NCI-H2029 treated with DMSO at 0.1 percent for 48 hours (cell line): ENCODE results near the gene GUCY1B1.

ENCODE experiments used
- DNase-seq: peaks from one replicate; lab custom pipeline; 2025; lab: John Stamatoyannopoulos, UW

The GUCY1B1 gene

DNA sequence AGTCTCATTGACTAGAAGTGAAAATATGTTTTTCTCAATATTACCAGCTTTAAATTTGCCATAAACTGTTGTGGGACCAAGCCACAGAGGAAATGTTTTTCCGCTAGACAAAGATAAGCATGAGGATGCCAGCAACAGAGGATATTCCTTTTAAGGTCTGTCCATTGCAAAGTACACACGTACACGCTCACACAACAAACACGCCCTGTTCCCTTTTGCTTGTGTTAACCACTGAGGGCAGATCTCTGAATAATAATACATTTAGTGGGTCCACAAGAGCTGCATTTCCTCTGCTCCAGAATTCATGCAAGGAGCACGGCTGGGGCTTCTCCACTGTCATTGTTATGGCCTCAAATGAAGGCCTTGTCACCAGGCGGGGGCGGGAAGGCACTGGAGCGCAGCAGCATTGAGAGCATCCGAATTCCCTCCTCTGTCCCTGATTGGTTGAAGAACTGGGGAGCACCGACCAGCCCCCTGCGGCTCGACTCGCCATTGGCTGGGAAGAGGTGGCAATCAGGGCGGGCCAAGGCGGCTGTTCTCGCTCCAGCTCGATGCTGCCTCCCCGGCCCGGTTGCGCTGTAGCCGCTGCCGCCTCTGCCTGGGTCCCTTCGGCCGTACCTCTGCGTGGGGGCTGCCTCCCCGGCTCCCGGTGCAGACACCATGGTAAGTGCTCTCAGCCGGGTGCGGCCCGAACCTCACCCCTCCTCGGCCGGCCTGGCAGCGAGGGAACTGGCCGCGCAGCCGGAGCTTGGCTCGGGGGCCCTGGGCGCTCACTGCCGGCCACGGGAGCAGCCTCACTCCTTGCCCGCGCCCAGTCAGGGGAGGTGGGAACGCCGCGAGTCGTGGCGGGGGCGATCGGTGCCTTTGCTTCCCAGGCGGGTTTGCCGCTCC lies at the start of gene GUCY1B1:
Gene GUCY1B1, plus strand, starts transcription at position 541 of the 891 bp plus-strand sequence. Its CDS starts 120 bp downstream, at position 661.
- peak; percentile 17 for DNase-seq

DNA sequence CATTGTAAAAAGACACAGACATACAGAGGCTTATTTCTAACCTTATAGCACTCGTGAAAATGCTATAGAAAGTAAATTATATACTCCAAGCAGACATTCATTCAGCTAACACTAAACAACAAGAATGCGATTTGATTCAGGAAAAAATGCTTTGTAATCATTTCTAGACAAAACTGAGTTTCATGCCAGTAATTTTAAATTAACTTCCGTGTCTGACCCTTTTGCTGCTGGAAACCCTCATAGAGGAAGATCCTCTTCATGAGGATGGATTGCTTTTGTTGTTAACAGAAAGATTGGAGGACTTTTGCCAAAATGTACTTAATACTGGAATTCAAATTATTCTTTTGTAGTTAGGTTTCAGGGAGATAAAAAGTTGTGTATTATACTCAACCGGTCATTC lies 48.9 kb upstream of the GUCY1B1 start:
- no peak for DNase-seq

DNA sequence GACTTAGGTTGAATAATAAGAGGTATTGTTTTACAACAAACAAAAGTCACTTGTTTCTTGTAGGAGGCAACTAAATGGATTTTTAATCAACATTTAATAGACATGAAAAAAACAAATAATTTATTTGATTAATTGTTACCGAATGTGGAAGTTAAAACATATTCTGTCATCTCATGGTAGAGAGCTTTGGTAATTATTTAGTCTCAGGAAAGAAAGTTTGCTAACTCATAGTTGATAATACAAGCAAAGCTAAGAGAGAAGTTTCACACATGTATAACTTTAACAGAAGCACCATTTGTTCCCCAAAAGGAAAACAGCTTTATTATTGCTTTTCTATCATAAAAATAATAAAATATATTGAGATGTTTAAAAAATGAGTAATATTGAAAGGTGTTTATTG lies 47.3 kb upstream of the GUCY1B1 start:
- DNase-seq = no peak

DNA sequence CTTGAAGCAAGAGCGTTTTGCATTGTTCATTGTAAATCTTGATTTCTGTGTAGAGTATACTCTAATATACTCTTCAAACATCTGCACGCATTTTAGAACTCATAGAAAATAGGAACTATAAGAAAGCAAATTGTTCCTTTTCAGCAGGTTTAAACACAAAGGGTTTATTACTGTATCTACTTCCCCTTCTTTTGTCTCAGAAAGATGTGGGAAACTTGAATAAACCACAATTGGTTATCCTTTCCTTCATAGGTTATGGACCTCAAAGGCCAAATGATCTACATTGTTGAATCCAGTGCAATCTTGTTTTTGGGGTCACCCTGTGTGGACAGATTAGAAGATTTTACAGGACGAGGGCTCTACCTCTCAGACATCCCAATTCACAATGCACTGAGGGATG lies 46.0 kb upstream of the GUCY1B1 start:
- no peak for DNase-seq

DNA sequence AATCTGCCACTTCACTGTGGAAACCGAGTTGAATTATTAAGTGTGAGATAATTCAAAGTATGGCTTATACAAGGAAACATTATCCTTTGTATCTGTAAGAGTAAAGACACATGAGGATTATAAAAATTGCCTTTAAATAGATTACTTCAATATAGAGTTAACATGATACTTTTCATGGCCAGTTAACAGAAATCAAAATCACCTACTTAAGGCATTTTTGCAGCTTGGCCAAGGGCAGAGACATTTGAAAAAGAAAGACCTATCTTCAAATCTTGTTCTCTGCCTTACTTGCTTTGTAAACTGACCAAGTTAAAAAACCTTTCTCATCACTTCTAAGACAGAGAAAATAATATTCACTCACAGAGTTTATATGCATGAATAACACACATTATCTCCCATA lies 44.9 kb upstream of the GUCY1B1 start:
- DNase-seq = no peak

DNA sequence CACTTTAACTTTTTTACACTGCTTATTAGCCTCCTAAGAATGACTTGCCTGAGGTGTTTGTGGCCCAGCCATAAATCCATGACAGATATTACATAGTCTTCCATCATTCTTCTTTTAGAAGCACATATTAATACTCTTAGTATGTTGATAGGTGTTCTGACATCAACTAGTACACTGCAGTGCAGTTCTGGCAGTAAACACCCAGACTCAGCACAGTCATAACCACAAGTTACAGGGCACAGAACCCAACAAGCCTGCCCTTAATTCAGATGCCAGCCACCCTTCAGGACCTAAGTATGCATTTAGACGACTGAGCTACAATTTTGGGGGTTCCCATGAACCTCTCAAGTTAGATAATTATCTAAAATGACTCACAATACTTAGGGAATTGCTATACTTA lies 36.5 kb upstream of the GUCY1B1 start:
- DNase-seq = no peak

DNA sequence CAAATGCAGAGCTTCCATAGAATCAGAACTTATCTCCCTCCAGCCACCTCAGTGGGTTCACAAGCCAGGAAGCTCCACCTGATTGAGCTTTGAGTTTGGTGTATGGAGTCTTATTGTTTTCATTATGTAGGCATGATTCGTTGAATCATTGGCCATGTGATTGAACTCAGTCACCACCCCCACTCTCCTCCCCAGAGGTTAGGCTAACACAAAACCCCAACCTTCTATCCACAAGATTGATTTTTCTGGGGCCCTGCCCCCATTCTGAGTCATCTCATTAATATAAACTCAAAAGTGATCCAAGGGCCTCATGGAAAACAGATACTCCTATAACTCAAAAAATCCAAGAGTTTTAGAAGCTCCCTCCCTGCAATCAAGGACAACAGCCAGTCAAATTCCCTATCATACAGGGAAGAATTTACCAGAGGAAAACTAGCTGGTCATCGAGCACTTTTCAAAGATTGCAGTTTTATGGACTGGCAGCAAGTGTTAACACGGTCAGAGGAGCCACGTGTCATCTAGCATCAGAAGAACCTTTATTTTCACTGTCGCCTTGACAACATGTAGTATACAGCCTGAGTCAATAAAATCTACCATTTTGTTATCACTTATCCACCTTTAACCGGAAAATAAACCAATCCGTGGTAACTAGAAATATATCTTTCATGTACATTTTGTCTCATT lies 35.9 kb upstream of the GUCY1B1 start:
- no peak for DNase-seq

DNA sequence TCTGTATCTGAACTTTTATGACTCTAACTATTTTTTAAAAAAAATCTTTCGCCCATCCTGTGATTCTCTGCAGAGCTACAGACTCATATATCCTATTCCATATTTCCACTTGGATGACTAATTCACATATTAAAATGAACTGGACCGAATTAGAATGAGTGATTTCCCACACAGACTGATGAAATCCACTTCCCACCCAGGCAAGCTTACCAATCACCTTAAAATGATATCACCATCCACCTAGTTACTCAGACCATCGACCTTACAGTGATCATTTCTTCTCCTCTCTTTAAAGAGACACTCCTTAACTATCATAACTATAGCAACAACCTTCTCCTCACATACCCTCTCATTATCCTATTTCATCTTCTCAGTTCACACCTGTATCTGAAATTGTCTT lies 34.1 kb upstream of the GUCY1B1 start:
- no peak for DNase-seq

DNA sequence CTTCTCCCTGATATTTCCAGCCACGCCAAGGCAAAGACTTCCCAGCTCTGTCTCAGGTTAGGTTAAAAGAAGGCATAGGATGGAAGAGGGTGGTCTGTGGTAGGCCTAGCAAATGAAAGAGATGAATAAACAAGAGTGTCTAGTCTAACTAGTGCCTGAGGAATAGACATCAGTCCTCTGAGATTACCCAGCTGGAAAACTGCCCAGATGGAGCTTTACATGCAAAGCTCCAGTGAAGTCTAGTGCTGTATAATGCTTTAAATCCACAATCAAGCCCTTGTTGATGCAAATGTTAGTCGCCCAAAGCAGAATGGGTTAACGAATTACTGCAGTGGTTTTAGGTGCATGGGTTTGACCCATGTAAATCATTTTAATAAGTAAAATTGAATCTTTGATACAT lies 24.8 kb upstream of the GUCY1B1 start:
- DNase-seq = no peak

DNA sequence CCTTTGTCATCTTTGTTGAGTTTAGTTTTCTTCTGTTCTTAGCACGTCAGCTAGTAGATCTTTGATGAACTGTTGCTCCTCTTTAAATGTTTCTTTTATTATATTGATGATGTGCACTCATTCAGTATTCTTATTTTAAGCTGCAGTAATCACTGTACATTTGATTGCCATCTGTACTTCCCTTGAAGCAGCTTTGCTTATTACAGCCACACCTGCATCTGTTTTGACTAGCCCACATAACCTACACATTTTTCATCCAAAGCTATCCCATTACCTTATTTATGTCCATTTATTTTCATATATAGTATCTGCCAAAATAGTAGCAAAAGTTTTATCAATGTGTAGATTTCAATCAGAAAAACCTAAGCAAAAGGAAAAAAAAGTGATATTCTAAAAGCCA lies 23.9 kb upstream of the GUCY1B1 start:
- DNase-seq = no peak

DNA sequence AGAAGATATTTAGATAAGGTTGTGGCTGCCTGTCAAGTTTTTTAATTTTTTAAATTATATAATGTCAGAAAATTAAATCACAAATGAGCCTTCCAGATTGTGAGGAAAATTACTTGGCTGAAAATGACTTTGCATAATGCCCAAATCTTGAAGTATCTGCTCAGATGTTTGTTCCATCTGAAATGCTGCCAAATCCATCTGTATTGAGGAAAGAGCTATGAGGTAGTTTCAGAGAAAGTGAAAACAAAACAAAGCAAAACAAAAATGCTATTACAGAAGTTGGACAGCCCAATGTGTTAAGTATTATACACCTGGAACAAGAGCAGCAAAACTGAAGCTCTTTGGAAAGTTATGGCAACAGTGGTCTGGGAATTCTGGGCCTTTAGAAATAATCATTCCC lies 23.3 kb upstream of the GUCY1B1 start:
- no peak for DNase-seq

DNA sequence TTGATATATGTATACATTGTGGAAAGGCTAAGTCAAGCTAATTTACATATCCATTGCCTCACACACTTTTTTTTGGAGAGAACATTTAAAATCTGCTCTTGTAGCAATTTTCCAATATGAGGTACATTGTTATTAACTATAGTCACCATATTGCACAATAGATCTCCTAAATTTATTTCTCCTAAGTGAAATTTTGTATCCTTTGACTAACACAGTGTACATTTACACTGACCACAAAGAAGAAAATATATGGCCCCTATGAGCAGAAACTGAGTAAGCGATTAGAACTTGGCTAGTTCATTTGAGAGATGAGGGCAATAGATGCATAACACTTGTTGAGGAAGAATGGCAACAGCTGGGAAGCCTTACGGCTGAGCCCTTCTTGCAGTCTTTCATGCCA lies 20.3 kb upstream of the GUCY1B1 start:
- DNase-seq = no peak

DNA sequence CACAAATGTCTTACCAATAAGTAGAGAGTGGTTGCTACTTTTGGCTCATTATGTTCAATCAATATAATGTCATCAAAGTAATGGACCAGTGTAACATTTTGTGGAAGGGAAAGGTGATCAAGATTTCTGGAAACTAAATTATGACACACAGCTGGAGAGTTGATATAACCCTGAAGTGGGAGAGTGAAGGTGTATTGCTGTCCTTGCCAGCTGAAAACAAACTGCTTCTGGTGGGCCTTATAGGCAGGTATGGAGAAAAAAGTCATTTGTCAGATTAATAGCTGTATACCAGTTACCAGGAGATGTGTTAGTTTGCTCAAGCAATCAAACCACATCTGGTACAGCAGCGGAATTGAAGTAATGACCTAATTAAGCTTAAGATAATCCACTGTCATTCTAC lies 17.3 kb upstream of the GUCY1B1 start:
- DNase-seq = no peak

DNA sequence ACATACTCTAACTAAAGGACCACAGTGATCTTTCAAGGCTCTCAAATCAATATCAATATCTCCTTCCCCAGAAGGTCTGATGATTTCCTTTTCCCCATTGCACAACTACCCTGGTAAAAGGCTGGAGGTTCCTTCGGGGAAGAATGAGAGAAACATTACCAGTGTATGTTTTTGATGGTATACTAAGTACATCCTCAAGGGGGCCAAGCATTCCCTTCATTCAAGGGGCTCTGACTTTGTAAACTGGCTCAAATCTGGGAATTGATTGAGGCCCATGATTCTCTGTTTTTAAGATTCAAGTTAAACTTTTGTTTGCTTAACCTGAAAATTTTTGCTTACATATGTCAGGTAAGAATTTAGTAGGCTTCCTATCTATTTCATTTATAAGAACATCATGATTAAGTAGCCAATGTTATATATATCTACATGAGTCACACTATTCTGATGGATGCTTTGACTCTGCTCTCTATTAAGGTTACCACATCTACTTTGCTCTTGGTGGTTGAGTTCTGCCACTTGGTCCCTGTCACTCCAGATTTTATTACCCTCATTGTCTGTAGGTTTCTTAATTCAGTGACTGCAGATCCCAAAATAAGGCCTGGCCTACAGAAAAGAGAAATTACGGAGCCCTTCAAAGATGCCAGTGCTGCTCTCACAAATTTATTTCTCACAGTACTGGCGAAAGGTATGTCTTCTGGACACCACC lies 16.4 kb upstream of the GUCY1B1 start:
- no peak for DNase-seq

DNA sequence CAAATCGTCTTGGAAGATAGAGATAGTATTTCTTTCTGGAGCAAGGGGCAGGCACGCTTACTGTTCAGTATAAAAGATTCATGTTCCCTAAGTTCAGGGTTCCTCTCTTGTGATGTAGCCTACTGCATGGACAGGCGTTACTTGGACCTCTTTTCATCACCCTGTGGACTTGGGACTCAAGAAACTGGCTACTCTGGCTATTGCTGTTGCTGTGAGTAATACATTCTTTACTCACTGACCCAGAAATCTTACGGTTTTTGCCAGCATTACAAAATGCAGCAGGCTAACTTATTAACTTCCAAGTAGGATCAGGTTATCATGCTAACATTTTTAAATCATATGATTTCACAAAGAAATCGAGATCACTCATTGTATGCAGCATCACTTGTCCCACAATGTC lies 12.8 kb upstream of the GUCY1B1 start:
- DNase-seq = no peak

DNA sequence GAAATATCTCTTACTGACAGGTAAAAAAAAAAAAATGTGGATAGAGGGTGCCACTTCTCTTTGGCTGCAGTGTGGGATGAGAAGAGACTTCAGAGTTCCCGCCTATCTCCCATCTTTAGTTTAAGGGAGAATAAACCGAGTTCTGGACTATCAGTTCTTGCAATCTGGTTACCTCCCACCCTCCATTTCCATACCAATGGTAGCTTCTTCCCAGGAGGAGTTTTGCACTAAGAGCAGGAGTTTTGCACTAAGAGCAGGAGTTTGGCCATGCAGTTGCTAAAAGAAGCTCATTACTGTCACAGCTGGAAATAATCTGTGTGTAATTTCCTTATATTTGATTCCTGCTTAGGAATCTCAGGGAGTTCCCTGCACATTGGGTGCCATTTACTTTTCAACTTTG lies 10.8 kb upstream of the GUCY1B1 start:
- DNase-seq = no peak

DNA sequence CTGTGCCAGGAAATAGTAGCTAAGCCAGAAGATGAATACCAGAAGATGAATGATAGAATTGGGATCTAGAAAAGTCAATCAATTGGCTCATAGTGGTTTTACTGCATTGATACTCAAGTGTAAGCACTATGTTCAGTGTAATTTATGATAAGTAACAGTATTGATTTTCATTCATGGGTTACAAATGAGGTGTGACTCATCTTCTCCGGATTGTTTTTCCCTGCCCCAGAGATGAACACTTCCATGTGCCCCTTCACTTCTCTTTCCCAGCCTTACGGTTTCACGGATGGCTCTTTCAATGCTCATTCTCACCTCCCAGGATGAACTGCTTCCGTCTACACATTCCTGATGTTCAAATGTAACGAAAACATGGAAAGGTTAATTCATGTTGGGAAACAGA lies 9.8 kb upstream of the GUCY1B1 start:
- no peak for DNase-seq

DNA sequence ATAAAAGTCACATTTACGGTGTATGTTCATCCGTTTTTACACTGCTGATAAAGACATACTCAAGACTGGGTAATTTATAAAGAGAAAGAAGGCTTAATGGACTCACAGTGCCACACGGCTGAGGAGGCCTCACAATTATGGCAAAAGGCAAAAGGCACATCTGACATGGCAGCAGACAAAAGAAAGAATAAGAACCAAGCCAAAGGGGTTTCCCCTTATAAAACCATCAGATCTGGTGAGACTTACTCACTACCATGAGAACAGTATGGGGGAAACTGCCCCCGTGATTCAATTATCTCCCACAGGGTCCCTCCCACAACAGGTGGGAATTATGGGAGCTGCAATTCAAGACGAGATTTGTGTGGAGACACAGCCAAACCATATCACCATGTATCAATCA lies 7.3 kb upstream of the GUCY1B1 start:
- DNase-seq = no peak

DNA sequence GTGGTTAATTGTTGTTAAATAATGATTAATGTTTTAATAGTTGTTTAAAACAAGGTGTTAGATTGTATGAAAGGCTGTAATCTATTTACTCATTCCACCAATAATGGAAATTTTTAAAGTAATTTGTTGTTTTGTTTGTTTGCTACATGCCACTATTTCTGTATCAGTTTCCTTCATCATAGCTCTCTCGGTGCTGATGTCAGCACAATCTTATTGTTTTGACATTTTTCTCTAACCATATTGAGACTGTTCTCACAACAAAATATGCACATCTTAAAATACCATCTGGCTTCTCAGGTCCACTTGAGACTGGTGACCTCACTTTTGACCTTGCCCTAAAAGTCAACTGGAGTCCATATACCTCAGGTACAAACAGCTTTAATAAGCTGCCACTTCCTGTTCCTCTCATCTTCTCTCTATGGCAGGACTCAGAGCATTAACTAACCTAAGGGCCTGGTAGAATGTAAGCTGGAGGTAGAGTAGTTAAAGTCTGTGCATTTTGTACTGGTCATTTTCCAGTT lies 1.0 kb upstream of the GUCY1B1 start:
- DNase-seq = no peak

DNA sequence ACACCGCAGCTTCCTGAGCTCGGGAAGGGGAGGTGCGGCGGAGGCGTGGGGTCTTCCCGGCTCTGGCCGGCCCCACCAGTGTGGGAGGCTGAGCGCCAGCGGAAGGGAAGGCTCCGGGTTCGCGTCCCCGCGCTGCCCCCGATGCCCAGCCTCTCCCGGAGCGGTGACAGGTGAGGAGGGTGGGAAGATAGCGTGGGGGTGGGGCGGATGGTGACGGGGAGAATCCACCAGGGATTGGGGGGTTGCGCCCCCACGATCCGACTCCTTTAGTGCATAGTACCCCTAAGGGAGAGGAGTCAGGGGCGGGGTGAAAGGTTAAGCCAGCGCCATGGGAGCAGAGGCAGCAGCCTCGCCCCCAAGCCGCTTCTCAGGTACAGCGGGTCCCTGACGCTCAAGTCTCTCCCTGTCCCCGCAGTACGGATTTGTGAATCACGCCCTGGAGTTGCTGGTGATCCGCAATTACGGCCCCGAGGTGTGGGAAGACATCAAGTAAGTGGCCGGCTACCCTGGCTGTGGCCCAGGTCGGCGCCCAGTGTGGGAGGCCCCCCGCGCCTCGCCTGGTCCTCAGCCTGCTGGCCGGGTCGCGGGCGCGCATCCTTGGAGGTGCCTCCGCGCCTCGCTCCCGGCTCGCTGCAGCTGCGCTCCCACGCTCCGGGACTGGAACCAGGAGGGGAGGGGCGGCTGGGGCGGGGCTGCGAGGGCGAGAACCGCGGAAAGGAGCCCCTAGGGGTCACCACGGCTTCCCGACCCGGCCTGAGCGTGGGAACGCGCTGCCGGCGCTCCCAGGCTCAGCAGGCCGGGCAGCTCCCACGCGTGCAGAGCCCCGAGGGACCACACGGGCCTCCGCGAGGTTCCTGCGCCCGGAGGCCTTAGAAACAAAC lies 791 bp downstream of the GUCY1B1 start:
- DNase-seq = no peak

DNA sequence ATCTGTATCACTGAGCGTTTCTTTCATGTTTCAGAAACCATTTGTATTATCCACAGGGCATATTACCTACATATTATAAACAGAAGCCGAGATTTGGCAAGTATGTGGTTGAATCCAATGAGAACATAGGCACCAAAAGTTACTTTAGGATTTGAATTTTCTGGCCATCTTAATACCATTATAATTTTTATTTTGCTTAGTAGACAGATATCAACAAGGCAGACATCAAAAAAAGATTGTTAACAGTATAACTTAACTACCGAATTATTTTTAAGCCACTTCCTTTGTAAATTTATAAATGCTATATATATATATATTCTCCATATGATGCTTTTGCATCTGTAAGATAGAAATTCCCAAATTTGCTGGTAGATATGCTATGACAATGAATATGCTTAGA lies 2.2 kb downstream of the GUCY1B1 start:
- DNase-seq = no peak

DNA sequence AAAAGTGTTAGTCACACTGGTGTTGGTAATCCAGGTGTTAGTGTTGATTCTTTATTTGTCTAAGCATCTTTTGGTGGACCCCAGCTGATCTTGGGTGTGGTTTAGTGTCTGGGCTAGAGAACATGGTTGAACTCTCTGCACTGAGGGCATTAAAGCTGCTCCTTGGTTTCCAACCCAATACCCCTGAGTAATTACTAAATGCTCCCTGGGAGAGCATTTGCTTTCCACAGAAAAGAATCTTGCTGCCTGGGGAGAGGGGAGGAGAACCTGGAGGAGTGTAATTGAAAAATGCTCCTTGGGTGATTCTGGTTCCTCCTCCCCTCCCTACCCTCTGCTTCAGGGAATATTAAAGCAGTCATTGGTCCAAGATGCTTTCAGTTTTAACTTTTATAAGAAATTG lies 3.1 kb downstream of the GUCY1B1 start:
- DNase-seq = no peak
